Suprapubic skin (tissue), 4 donors: Measurements from ENCODE around the gene SPECC1L. TPM values are rescaled to one million over a fixed set of nuclear protein-coding genes. Genes with fewer than 3 reads are reported as not detected.

Experiments
- DNase-seq, 2 donors: peaks; one replicate each; pipeline ENCODE4 v3.0.0-alpha.2; 2019; ENCODE audit warnings: low spot score in 2 of 2
- H3K27ac ChIP-seq: fragments of 200-600 bp; sonication (generic); one replicate; pipeline ENCODE4 v1.5.1; 2019
- H3K27me3 ChIP-seq: fragments of 200-600 bp; sonication (generic); one replicate; pipeline ENCODE4 v1.5.1; 2019
- H3K36me3 ChIP-seq: fragments of 200-600 bp; sonication (generic); one replicate; pipeline ENCODE4 v1.5.1; 2019
- H3K4me1 ChIP-seq: fragments of 200-600 bp; sonication (generic); one replicate; pipeline ENCODE4 v1.5.1; 2019
- H3K4me3 ChIP-seq: fragments of 200-600 bp; sonication (generic); one replicate; pipeline ENCODE4 v1.5.1; 2019; ENCODE audit warnings: mild to moderate bottlenecking
- H3K9me3 ChIP-seq: fragments of 200-600 bp; sonication (generic); one replicate; pipeline ENCODE4 v1.5.1; 2019
- CTCF ChIP-seq, 2 donors: fragments of 200-600 bp in 1 of 2; fragments of 450-650 bp in 1 of 2; sonication (generic) in 1 of 2; IDR thresholded peaks; one replicate each; pipeline ENCODE4 v1.5.1; 2016 to 2019; ENCODE audit warnings: antibody characterized with exemption in 2 of 2, mild to moderate bottlenecking in 1 of 2, moderate library complexity in 1 of 2
- EP300 ChIP-seq: sonication (generic); formaldehyde crosslinking; IDR thresholded peaks from one replicate; pipeline ENCODE4 v1.6.1; 2017; ENCODE audit warnings: antibody characterized with exemption
- POLR2A ChIP-seq, 2 donors: fragments of 450-650 bp; IDR thresholded peaks; one replicate each; pipeline ENCODE4 v1.6.1; 2017; ENCODE audit warnings: antibody characterized with exemption in 2 of 2, mild to moderate bottlenecking in 2 of 2, moderate library complexity in 2 of 2
- POLR2AphosphoS5 ChIP-seq, 3 donors: sonication (generic); formaldehyde crosslinking; IDR thresholded peaks; one replicate each; pipeline ENCODE4 v1.6.1; 2017; ENCODE audit warnings: antibody characterized with exemption in 3 of 3
- WGBS: methylation state at CpG from one replicate; pipeline ENCODE4 v1.1.5; 2018; 5-methylcytosine and 5-hydroxymethylcytosine counted together
- total RNA-seq, 4 donors: library from RNA; depleted of rRNA; stranded (reverse); fragments of >200 nt; gene quantifications; one replicate each; pipeline ENCODE4 v1.1.0, GENCODE V29; 2016

The SPECC1L gene
- total RNA-seq, 4 donors from 2014 or later, result 15.7 to 28.5 (median 21.4) TPM

GRCh38 chr22:24404561-24405275 is 134.1 kb downstream of the SPECC1L start:
- no peak for DNase-seq
- H3K4me1 ChIP-seq, result peaks cover 29% of the 10 kb centered on the region

GRCh38 chr22:24405631-24406321 is 135.1 kb downstream of the SPECC1L start:
- no peak overlapping the region for H3K27ac ChIP-seq
- H3K4me1 ChIP-seq, result peaks cover 29% of the 10 kb centered on the region
- no peak for DNase-seq
- no peak overlapping the region for H3K4me3 ChIP-seq
- no peak for TF ChIP-seq POLR2A (IDR thresholded peaks at IDR 0.05)
- TF ChIP-seq EP300, result no peak
- TF ChIP-seq POLR2AphosphoS5 (IDR thresholded peaks at IDR 0.05), result no peak
- no peak for TF ChIP-seq CTCF (IDR thresholded peaks at IDR 0.05)
- no peaks in the 10 kb centered on the region for H3K9me3 ChIP-seq
- no peaks in the 10 kb centered on the region for H3K36me3 ChIP-seq
- WGBS, result 96% methylated on average over 12 of the region's 12 CpGs
- no peaks in the 10 kb centered on the region for H3K27me3 ChIP-seq

More at GRCh38 chr22:24404561-24405275, 134.1 kb downstream of the SPECC1L start:
- Histone ChIP-seq H3K27me3 (no peaks in the 10 kb centered on the region), H3K36me3 (no peaks in the 10 kb centered on the region), H3K4me3 (no peak overlapping the region), H3K27ac (no peak overlapping the region), H3K9me3 (no peaks in the 10 kb centered on the region)
- WGBS, result 89% methylated on average over 4 of the region's 9 CpGs
- TF ChIP-seq CTCF (IDR thresholded peaks at IDR 0.05), result no peak
- no peak for TF ChIP-seq EP300
- TF ChIP-seq POLR2AphosphoS5 (IDR thresholded peaks at IDR 0.05), result no peak
- TF ChIP-seq POLR2A (IDR thresholded peaks at IDR 0.05), result no peak

- H3K9me3 ChIP-seq, result no peaks in the 10 kb centered on the region
- WGBS, result 80% methylated on average over 19 of the region's 19 CpGs
- DNase-seq, result no peak
- no peaks in the 10 kb centered on the region for H3K27me3 ChIP-seq
- peaks cover 3% of the 10 kb centered on the region for H3K36me3 ChIP-seq
- H3K4me3 ChIP-seq, result no peak overlapping the region
- H3K27ac ChIP-seq, result no peak overlapping the region
- H3K4me1 ChIP-seq, result peaks cover 26% of the 10 kb centered on the region
- TF ChIP-seq CTCF (IDR thresholded peaks at IDR 0.05) (no peak), POLR2AphosphoS5 (IDR thresholded peaks at IDR 0.05) (no peak), POLR2A (IDR thresholded peaks at IDR 0.05) (no peak), EP300 (no peak)
Measured at GRCh38 chr22:24406322-24407277, 136.0 kb downstream of the SPECC1L start.

- 65% methylated on average over 14 of the region's 15 CpGs for WGBS
- no peak for TF ChIP-seq EP300
- no peak for TF ChIP-seq POLR2AphosphoS5 (IDR thresholded peaks at IDR 0.05)
- H3K36me3 ChIP-seq, result peaks cover 8% of the 10 kb centered on the region
- H3K4me3 ChIP-seq, result no peak overlapping the region
- H3K27me3 ChIP-seq, result no peaks in the 10 kb centered on the region
- H3K9me3 ChIP-seq, result no peaks in the 10 kb centered on the region
- no peak overlapping the region for H3K27ac ChIP-seq
- peak in 1 of 2 donors; percentile 64 for DNase-seq
- H3K4me1 ChIP-seq, result peaks cover 19% of the 10 kb centered on the region
Measured at GRCh38 chr22:24407278-24407665, 136.6 kb downstream of the SPECC1L start.

GRCh38 chr22:24407884-24408283 is 137.3 kb downstream of the SPECC1L start:
- no peak for DNase-seq
- Histone ChIP-seq H3K36me3 (peaks cover 14% of the 10 kb centered on the region), H3K4me1 (peaks cover 13% of the 10 kb centered on the region), H3K27ac (no peak overlapping the region), H3K9me3 (no peaks in the 10 kb centered on the region), H3K4me3 (no peak overlapping the region), H3K27me3 (no peaks in the 10 kb centered on the region)
- TF ChIP-seq POLR2A (IDR thresholded peaks at IDR 0.05), result no peak
- TF ChIP-seq CTCF (IDR thresholded peaks at IDR 0.05), result no peak
- no peak for TF ChIP-seq EP300
- TF ChIP-seq POLR2AphosphoS5 (IDR thresholded peaks at IDR 0.05), result no peak
- 49% methylated on average over 4 of the region's 4 CpGs for WGBS
